Psoas muscle (tissue), 8 donors: ENCODE data around the gene GDPGP1. TPM values are rescaled to one million over a fixed set of nuclear protein-coding genes. Genes with fewer than 3 reads are reported as not detected.

Experiments used
- ATAC-seq, 4 donors: fragments of 200-7000 bp; cut with Tn5 transposase; one replicate each; pipeline ENCODE4 v1.9.1; 2020; ENCODE audit warnings: moderate library complexity in 3 of 4, mild to moderate bottlenecking in 2 of 4
- DNase-seq, 2 donors: peaks; one replicate each; pipeline ENCODE4 v3.0.0-alpha.2; 2020
- H3K27ac ChIP-seq: fragments of 200-600 bp; one replicate; pipeline ENCODE4 v1.8.0; 2022
- H3K27me3 ChIP-seq, 3 donors: fragments of 200-600 bp in 1 of 3; one replicate each; pipeline versions ENCODE4 v1.6.1 to v1.8.0; 2013 to 2022; ENCODE audit warnings: low read length in 2 of 3, mild to moderate bottlenecking in 2 of 3, moderate library complexity in 1 of 3; ENCODE audit not compliant: insufficient read depth in 3 of 3
- H3K36me3 ChIP-seq, 2 donors: fragments of 200-600 bp in 1 of 2; one replicate each; pipeline versions ENCODE4 v1.6.1 to v1.8.0; 2013 to 2022; ENCODE audit warnings: low read depth in 1 of 2, mild to moderate bottlenecking in 1 of 2, moderate library complexity in 1 of 2; ENCODE audit not compliant: insufficient read depth in 1 of 2
- H3K4me1 ChIP-seq: fragments of 200-600 bp; one replicate; pipeline ENCODE4 v1.8.0; 2022
- H3K4me3 ChIP-seq: fragments of 200-600 bp; one replicate; pipeline ENCODE4 v1.8.0; 2022; ENCODE audit warnings: mild to moderate bottlenecking
- H3K9me3 ChIP-seq: fragments of 200-600 bp; one replicate; pipeline ENCODE4 v1.8.0; 2022
- CTCF ChIP-seq: fragments of 200-600 bp; IDR thresholded peaks from one replicate; pipeline ENCODE4 v1.8.0; 2022; ENCODE audit warnings: antibody characterized with exemption
- WGBS, 3 donors: extraction: QIAGEN DNeasy Blood & Tissue Kit; methylation state at CpG; one replicate each; pipeline versions ENCODE4 v1.1.6 to v1.1.7; 2013; 5-methylcytosine and 5-hydroxymethylcytosine counted together
- intact Hi-C, 2 donors: fragments of 100-400 bp; cut with DNase I; formaldehyde crosslinking; loops; one replicate each; pipeline versions ENCODE4 v1.11.0 to v1.14.2; 2022
- polyA plus RNA-seq, 3 donors: library from polyadenylated mRNA; stranded (reverse); fragments of 200-250 nt; gene quantifications; one replicate each; pipeline ENCODE4 v1.2.3, GENCODE V29; 2013
- total RNA-seq, 4 donors: library from RNA; stranded (reverse); fragmentation: NEBNext Ultra II Directional in 2 of 4; extraction: Animal tissue kit (Norgen Biotek cat#: 25700) in 2 of 4; gene quantifications; one replicate each; pipeline versions ENCODE4 v1.2.1 to v1.2.4, GENCODE V29; 2021 to 2023
- donor health status: healthy with polysubstance abuse.
- donor health status: DM: no; HTN: no; CAD: no; lungs with moderate emphysema.
- donor health status: Bipolar disorder and iron deficiency.
- donor health status: healthy.
- donor health status: DM: yes; HTN: yes; CAD: no.
- donor health status: DM: no; HTN: no; CAD: no.
- donor health status: DM: no; HTN: no; CAD: no.
- donor health status: DM: yes; HTN: yes; CAD: no.

Gene GDPGP1
- total and polyA plus RNA-seq, 7 donors: 0.96 to 5.9 (median 3.1) TPM

GRCh38 chr15:90266061-90266431 is 32.0 kb downstream of the GDPGP1 start:
- no peaks in the 10 kb centered on the region for H3K9me3 ChIP-seq
- peaks cover 0 to 40% of the 10 kb centered on the region in 2 donors for H3K36me3 ChIP-seq
- H3K27me3 ChIP-seq: no peaks in the 10 kb centered on the region
- ATAC-seq: peak; percentile 10 to 18 (median 14)
- WGBS, 3 donors: 0 to 1% (median 0%) methylated on average over 16 of the region's 16 CpGs
- H3K4me3 ChIP-seq: peak overlapping the region; percentile 92
- H3K4me1 ChIP-seq: peaks cover 48% of the 10 kb centered on the region
- no peak for TF ChIP-seq CTCF
- peak overlapping the region; percentile 100 for H3K27ac ChIP-seq
- DNase-seq: peak; percentile 43 to 62
- intact Hi-C loops: no loop called here

- H3K27ac ChIP-seq: peak overlapping the region; percentile 100
- H3K4me3 ChIP-seq: peak overlapping the region; percentile 92
- peaks cover 0 to 45% of the 10 kb centered on the region in 2 donors for H3K36me3 ChIP-seq
- ATAC-seq (no peak), DNase-seq (no peak)
- TF ChIP-seq CTCF: no peak
- intact Hi-C loops: no loop called here
- H3K9me3 ChIP-seq: no peaks in the 10 kb centered on the region
- WGBS, 3 donors: 9 to 13% (median 10%) methylated on average over 15 of the region's 15 CpGs
- no peaks in the 10 kb centered on the region for H3K27me3 ChIP-seq
- H3K4me1 ChIP-seq: peaks cover 53% of the 10 kb centered on the region
These were observed 32.5 kb downstream of the GDPGP1 start for GRCh38 chr15:90266485-90266884.

- ATAC-seq (no peak), DNase-seq (no peak)
- H3K36me3 ChIP-seq: peaks cover 0 to 64% of the 10 kb centered on the region in 2 donors
- 32 to 55% (median 47%) methylated on average over 1 of the region's 1 CpG for WGBS, 3 donors
- no peaks in the 10 kb centered on the region for H3K27me3 ChIP-seq
- intact Hi-C loops: no loop called here
- H3K9me3 ChIP-seq: no peaks in the 10 kb centered on the region
- H3K4me3 ChIP-seq: peak overlapping the region; percentile 92
- peaks cover 71% of the 10 kb centered on the region for H3K4me1 ChIP-seq
- no peak for TF ChIP-seq CTCF
- H3K27ac ChIP-seq: peak overlapping the region; percentile 48
These were observed 34.4 kb downstream of the GDPGP1 start for GRCh38 chr15:90268415-90268814.

GRCh38 chr15:90270502-90271150 is 36.6 kb downstream of the GDPGP1 start:
- H3K27ac ChIP-seq: peak overlapping the region; percentile 85
- DNase-seq: no peak
- WGBS, 3 donors: 43 to 52% (median 46%) methylated on average over 10 of the region's 10 CpGs
- H3K4me3 ChIP-seq: peak overlapping the region; percentile 39
- H3K9me3 ChIP-seq: no peaks in the 10 kb centered on the region
- ATAC-seq: peak; percentile 75 to 84 (median 83)
- no peaks in the 10 kb centered on the region for H3K27me3 ChIP-seq
- TF ChIP-seq CTCF: no peak
- intact Hi-C loops: no loop called here
- H3K36me3 ChIP-seq: peaks cover 5 to 71% of the 10 kb centered on the region in 2 donors
- H3K4me1 ChIP-seq: peaks cover 67% of the 10 kb centered on the region
